GM21526 (cell line): ENCODE measurements around the gene IRX5.
A peak's percentile ranks its signal among the peaks of the same experiment; 100 is the strongest.

Source experiments
- ATAC-seq: cut with Tn5 transposase; IDR thresholded peaks from one replicate; pipeline ENCODE4 v1.9.1; 2021; ENCODE audit warnings: moderate library complexity; ENCODE audit not compliant: unreplicated experiment, low FRiP score

Gene IRX5

DNA sequence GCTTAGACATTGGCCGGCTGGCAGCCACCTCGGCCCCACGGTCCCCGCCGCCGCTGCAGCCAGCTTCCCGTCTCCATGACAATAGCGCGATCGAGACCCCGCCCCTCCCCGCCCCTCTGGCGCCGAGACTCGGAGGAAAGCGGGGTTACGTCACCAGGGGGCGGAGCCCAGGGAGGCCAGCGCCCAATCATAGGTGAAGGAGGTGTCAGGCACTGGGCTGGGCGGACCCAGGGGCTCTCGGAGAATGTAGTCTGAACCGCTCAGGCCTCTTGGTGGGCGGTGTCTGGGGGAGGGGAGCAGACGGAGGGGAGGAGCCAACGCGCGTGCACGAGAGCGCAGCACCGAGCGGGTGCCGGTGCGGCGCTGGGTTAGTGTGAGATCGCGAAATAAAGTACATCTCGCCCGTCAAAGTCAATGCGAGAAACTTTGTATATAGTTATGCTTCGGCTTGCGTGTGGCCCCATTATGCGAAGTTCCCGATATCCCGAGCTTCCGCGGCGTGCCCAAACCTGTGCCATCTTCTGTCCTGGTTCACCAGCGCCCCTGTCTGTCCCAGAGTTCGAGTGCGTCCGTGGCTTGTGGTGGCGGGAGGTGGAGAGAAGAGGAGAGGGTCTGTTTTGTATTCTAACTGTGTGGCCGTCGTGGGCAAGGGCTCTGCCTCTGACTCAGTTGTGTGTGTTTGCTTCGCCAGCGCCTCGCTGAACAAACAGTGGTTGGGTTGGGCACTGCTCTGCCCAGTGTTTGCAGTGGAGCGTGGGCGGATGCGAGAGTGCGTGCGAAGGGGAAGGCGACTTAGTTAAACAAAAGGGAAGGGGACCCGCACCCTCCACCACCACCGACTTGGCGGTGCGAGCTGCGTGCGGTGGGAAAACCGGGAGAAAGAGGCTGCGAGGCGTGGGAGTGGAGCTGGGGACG, 1.3 kb upstream of the IRX5 start:
- peak; percentile 96 for ATAC-seq

DNA sequence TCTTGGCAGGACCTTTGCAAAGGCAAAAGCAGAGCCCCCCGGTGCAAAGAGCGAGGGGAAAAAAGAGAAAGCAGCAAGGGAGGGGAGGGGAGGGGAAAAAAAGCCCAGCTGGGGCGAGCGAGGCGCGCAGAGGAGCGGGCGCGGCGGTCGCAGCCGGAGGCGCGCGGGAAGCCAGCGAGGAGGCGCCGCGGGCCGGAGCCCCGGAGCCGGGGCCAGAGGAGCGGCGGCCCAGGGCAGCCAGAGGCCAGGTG, 129 bp downstream of the IRX5 start:
- no peak for ATAC-seq

- no peak for ATAC-seq
These were observed 702 bp downstream of the IRX5 start for GRCh38 chr16:54931120-54932014.

GRCh38 chr16:54932021-54932660, 1.5 kb downstream of the IRX5 start:
- ATAC-seq = no peak

DNA sequence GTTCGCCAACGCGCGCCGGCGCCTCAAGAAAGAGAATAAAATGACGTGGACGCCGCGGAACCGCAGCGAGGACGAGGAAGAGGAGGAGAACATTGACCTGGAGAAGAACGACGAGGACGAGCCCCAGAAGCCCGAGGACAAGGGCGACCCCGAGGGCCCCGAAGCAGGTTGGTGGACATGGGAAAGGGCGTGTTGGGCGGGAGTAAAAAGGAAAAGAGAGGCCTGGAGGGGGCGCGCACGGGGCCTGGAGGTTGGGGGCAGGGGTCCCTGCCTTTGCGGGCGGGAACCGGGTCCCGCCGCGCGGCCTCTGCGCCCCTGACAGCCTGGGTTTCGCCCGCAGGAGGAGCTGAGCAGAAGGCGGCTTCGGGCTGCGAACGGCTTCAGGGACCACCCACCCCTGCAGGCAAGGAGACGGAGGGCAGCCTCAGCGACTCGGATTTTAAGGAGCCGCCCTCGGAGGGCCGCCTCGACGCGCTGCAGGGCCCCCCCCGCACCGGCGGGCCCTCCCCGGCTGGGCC, 2.1 kb downstream of the IRX5 start:
- ATAC-seq = no peak

DNA sequence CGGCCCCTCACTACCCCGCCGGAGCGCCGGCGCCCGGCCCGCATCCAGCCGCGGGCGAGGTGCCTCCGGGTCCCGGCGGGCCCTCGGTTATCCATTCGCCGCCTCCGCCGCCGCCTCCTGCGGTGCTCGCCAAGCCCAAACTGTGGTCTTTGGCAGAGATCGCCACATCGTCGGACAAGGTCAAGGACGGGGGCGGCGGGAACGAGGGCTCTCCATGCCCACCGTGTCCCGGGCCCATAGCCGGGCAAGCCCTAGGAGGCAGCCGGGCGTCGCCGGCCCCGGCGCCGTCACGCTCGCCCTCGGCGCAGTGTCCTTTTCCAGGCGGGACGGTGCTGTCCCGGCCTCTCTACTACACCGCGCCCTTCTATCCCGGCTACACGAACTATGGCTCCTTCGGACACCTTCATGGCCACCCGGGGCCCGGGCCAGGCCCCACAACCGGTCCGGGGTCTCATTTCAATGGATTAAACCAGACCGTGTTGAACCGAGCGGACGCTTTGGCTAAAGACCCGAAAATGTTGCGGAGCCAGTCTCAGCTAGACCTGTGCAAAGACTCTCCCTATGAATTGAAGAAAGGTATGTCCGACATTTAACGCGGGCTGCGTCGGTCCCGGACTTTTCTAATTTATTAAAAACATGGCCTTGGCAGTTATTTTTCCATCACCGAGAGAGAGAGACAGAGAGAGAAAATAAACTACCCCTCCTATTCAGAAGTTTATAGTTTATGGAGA, 2.8 kb downstream of the IRX5 start:
- ATAC-seq = no peak

DNA sequence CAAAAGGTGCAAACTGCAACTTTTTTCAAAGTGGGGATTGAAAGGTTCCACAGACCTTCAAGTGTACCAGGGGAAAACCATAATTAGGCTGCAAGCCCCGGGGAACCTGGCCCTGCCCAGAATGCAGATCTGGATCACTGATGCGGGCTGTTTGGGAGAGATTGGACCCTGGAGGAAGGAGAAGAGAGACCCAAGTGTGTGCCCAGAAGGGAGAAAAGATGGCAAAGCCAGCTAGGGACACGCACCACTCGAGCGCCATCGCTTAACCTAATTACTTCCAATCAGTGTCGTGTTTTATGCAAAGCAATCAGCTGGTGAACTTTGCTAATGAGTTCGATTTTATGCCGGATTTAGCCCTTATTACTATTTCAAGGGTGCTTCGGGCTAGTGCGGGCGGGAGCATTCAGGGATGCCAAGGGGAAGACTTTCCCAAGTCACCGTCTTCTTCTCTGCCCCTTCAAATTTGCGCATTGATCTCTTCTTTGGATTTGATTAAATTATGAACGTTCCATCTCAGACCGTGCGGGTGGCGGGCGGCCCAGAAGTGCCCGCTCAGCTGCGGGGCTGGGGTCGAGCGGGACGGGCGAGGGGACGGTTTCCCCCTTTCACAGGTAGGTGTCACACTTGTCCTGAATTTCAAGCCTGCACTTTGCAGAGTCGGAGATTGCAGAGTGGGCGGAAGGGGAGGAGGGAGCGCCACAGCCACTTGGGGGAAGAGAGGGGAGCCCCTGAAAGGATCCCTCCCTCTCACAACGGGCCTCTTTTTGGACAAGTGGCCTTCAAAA, 4.0 kb downstream of the IRX5 start:
- no peak for ATAC-seq

DNA sequence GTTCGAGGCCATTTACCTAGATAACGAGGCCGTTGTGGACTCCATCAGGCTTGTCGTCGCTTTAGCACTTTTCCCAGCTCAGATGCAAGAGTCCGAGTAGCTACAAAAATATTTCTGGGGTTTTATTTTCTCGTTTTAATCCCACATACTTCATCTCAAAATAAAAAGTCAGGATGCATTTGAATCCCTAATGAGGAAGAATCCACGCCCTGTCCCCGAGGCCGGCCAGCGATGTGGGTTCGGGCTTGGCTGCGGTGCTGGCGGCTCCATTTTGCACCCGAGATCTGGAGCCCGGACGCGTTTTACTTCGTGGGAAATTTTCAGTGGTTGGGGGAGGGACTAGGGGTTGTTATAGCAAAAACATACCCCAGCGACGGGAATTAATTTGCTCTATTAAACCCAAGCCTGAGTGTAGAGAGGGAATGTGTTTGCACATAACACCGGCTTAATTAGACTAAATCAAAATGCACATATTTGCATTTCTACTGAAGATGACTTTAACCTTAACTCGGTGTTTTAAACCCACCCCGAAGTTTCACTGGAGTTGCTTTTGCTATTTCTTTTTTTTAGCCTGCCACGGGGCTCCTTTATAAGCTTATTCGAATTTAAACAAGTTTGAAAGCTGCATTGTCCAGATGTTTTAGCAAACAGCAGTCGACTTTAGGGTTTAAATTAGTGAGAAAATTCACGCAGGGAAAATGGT, 4.8 kb downstream of the IRX5 start:
- no peak for ATAC-seq

- ATAC-seq = no peak
These were observed 5.7 kb downstream of the IRX5 start for GRCh38 chr16:54936201-54936978.

GRCh38 chr16:54936979-54937670, 6.5 kb downstream of the IRX5 start:
- ATAC-seq = no peak

DNA sequence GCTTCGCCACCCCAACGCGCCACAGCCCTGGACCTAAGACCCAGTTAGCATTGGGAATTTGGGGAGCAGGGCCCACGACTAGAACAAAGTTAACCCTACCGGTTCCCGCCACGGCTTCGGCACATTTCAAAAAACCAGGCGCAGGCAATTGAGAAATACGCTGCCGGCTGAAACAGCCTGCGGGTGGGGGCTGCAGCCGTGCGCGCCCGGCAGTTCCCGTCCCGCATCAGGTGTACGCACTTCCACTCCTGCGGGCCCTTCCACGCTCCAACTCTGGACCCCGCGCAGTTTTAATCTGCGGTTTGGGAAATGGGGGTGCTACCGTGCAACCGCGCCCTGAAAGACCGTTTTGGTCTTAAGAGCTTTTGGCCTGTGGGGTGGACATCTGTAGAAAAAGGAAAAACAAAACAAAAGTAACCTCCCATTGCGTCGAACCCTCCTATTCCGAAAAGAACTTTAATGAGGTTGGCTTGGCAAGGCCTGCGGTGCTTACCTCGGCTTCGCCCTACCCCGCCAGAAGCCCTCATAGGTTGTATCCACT, 7.1 kb downstream of the IRX5 start:
- no peak for ATAC-seq

DNA sequence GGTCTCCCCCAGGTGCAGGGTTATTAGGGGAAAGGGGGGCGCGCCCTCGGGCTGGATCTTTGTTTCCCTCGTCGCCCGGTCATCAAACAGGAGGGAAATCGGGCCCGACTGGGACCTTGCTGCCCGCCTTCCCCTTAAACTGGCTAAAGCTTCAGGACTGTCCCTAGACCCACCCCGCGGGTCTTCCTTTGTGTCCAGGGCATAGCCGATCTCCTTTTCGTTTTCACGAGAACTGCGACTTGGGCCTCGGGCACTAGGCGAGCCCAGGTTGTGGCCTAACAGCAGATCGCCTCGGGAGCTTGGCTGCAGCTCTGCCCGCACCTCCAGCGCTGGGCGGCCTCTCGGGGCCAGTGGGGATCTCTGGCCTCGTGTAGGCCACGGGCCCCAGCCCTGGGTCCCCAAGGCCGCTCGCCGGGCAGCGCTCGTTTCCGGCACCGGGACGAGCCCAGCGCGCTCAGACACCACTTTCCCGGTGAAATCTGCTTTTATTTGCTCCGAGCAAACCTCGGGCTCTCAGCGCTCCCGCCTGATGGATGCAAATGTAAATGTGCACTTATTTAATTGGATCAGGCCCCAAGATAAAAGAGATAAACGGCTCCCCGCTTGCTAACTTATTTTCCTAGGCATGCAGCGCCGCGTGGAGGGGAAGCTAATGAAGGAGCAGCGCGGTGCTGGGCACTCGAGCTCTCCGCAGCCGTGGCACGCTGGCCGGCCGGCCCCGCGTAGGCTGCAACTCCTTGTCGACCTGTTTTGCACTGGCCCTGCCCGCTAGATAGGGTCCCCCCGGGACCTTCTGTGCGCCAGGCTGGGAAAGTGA, 7.8 kb downstream of the IRX5 start:
- ATAC-seq = no peak

GRCh38 chr16:54939029-54939346, 8.3 kb downstream of the IRX5 start:
- no peak for ATAC-seq

GRCh38 chr16:54939510-54940278, 9.0 kb downstream of the IRX5 start:
- ATAC-seq = no peak

DNA sequence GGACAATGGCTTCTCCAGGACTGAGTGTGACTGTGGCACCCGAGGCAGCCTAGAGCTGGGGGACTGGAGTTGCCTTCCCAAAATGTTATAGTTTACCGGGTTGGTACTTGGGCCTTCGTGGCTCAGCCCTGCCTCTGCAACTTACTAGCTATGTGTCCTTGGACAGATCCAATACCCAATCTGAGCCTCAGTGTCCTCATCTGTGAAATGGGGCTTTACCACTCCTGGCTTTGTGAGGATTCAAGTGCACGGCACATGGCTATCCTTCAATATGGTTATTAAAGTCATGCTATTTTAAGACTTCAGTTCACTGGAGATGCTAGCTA, 9.6 kb downstream of the IRX5 start:
- no peak for ATAC-seq

- no peak for ATAC-seq
These were observed 11.8 kb downstream of the IRX5 start for GRCh38 chr16:54942353-54942943.
